Right renal pelvis (tissue), 4 donors: ENCODE measurements around the gene AMY1C. TPM values are rescaled to one million over a fixed set of nuclear protein-coding genes. Genes with fewer than 3 reads are reported as not detected.
"Not testable (repeated sequence)": the region's sequence is repeated elsewhere in the genome, so short reads cannot be mapped to it uniquely, and the experiment has no call there.

Source experiments
- DNase-seq, 4 donors: peaks; one replicate each; pipeline ENCODE4 v3.0.0-alpha.2; 2013; ENCODE audit warnings: low read depth in 4 of 4, low spot score in 3 of 4, missing footprints in 1 of 4
- polyA plus RNA-seq, 4 donors: library from polyadenylated mRNA; unstranded; fragments of 120-200 nt; gene quantifications; one replicate each; pipeline ENCODE4 v1.2.1, GENCODE V29; 2013; ENCODE audit not compliant: insufficient read length in 4 of 4

Gene AMY1C
- not detected for polyA plus RNA-seq

DNA sequence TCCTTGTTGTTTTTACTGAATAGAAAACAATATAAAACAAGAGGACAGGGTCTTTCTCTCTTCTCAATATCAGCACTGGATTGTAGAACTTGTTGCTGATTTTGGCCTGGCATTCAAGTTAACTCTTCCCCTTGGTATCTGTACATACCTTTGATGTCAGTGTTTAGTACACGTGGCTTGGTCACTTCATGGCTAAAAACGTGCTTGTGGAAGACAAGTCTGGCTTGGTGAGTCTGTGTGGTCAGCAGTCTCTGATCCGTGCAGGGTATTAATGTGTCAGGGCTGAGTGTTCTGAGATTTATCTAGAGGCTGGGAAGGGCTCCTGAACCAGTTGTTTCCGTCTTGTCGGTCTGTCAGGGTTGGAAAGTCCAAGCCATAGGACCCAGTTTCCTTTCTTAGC is at the start of gene AMY1C:
TSS of gene AMY1C (plus strand) at position 301 of the 400 bp plus-strand sequence. CDS start 572 bp downstream, outside the sequence.
- DNase-seq = not testable (repeated sequence)

DNA sequence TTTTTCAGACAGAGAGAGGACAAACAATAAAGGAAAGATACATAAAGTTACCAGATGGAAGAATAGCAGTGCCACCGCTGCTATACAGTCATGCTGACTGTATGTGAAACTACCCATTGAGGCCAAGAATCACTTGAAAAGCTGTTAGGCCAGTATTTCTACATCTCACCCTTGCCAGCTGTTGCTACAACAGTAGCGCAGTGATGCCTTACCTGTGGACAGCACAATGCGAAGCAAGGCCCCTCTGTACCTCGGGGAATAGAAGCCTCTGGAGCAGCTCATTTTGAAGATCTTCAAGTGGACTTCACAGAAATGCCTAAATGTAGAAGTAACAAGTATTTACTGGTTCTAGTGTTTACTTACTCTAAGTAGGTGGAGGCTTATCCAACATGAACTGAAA is 49.0 kb upstream of the AMY1C start:
- not testable (repeated sequence) for DNase-seq

DNA sequence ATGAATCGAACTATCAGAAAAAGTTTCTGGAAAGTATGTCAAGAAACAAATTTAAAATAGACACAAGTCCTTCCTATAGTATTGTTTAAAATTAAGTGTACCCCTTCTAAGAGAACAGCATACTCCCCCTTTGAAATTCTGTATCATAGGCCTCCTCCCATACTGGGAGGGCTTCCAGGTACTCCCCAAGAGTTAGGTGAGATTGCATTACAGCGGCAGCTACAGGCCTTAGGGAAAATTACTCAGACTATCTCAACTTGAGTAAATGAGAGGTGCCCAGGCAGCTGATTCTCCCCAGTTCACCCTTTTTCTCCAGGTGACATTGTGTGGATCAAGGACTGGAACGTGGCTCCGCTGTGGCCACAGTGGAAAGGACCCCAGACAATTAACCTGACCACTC is 48.4 kb upstream of the AMY1C start:
- DNase-seq = not testable (repeated sequence)

DNA sequence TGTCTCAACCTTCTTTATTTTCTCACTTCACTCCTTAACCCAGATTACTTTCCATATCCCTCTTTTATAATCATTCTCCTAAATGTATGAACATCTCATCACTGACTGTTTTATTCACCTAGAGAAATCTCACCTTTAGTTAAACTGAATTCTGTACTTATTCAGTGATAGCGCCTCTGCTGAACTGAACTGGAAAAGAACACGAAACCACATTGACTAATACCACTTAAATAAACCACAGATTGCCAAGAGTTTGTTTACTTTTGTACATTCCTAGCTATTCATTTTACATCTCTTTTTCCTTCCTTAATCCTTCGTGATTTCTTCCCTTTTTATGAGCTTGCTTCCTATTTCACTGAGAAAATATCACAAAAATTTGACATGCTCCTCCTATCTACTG is 42.0 kb upstream of the AMY1C start:
- not testable (repeated sequence) for DNase-seq

DNA sequence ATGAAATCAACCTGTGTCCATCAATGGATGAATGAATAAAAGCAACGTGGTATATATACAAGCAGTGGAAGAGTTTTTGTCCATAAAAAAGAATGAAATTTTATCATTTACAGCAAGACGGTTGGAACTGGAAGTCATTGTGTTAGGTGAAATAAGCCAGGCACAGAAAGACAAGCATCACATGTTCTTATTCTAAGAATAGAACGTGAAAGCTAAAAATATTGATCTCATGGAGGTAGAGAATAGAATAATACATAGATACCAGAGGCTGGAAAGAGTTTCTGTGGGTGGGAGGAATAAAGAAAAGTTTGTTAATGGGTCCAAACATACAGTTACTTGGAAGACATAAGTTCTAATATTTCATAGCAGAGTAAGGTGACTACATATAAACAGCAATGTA is 39.3 kb upstream of the AMY1C start:
- DNase-seq = not testable (repeated sequence)

DNA sequence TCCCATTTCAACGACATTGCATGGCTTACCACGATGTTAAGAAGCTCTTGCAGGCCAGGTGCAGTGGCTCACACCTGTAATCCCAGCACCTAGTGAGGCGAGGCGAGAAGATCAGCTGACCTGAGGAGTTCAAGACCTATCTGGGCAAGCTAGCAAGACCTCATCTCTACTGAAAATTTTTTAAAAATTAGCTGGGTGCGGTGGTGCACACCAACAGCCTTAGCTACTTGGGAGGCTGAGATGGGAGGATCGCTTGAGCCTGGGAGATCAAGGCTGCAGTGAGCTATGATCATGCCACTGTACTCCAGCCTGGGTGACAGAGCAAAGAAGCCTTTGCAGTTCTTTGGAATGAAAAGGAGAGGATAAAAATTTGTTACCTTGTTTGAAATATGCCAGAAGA is 32.3 kb upstream of the AMY1C start:
- not testable (repeated sequence) for DNase-seq

DNA sequence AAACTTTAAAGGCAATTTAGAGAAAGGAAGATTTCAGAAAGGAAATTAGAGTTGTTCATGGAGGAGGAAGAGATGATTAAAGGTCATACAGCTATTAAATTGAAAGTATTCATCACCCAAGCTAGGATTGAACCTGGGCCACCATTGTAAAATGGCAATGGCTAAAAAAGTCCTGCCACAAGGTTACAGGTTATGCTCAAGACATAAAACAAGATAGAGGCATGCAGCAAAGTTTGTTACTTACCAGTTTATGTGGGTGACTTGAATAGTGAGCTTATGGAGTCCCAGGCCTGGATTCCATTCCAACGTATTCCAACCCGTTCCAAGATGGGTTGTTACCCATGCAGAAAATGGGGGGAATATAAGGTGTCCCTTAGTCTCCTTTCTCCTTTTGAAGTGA is 28.2 kb upstream of the AMY1C start:
- not testable (repeated sequence) for DNase-seq

DNA sequence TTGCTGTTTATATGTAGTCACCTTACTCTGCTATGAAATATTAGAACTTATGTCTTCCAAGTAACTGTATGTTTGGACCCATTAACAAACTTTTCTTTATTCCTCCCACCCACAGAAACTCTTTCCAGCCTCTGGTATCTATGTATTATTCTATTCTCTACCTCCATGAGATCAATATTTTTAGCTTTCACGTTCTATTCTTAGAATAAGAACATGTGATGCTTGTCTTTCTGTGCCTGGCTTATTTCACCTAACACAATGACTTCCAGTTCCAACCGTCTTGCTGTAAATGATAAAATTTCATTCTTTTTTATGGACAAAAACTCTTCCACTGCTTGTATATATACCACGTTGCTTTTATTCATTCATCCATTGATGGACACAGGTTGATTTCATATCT is 14.4 kb upstream of the AMY1C start:
- not testable (repeated sequence) for DNase-seq

DNA sequence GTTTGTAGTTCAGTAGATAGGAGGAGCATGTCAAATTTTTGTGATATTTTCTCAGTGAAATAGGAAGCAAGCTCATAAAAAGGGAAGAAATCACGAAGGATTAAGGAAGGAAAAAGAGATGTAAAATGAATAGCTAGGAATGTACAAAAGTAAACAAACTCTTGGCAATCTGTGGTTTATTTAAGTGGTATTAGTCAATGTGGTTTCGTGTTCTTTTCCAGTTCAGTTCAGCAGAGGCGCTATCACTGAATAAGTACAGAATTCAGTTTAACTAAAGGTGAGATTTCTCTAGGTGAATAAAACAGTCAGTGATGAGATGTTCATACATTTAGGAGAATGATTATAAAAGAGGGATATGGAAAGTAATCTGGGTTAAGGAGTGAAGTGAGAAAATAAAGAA is 11.7 kb upstream of the AMY1C start:
- DNase-seq = not testable (repeated sequence)

DNA sequence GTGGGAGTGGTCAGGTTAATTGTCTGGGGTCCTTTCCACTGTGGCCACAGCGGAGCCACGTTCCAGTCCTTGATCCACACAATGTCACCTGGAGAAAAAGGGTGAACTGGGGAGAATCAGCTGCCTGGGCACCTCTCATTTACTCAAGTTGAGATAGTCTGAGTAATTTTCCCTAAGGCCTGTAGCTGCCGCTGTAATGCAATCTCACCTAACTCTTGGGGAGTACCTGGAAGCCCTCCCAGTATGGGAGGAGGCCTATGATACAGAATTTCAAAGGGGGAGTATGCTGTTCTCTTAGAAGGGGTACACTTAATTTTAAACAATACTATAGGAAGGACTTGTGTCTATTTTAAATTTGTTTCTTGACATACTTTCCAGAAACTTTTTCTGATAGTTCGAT is 5.2 kb upstream of the AMY1C start:
- not testable (repeated sequence) for DNase-seq

DNA sequence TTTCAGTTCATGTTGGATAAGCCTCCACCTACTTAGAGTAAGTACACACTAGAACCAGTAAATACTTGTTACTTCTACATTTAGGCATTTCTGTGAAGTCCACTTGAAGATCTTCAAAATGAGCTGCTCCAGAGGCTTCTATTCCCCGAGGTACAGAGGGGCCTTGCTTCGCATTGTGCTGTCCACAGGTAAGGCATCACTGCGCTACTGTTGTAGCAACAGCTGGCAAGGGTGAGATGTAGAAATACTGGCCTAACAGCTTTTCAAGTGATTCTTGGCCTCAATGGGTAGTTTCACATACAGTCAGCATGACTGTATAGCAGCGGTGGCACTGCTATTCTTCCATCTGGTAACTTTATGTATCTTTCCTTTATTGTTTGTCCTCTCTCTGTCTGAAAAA is 4.7 kb upstream of the AMY1C start:
- DNase-seq = not testable (repeated sequence)

DNA sequence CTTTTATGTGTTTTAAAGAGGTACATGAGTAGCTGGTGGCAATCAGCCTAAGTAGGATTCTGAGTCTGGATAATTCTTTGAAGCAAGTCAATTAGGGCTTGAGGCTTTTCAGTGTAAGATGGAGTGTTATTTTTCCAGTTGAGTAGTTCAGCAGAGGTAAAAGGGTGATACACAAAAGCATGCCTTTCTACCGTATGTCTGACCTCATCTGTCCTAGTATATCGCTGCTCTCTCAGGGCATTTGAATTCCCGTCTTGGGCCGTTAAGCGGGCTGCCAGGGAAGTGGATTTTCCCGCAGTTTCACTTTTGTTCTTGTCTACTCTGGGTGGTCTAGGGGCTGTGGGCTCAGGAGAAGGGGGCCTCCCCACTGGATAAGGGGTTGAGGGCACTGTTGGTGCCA is 1.4 kb upstream of the AMY1C start:
- DNase-seq = not testable (repeated sequence)

DNA sequence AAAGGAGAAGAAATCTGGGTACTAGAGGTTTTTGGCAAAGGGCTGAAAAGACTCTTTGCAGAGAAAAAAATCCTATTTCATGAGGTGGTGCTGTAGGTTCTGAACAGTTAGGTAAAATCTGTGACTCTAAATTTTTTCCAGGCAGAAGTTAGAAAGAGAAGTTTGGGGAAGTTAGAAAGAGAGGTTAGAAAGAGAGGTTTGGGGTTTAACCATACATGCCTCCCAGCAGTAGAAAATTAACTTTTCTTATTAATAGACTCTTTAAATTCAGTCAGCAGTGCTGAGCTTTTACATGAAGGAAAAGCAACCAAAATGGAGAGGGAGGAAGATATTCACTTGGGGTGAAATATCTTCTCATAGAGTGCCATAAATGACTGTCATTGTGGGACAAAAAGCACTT is 12.2 kb downstream of the AMY1C start:
- no peak for DNase-seq

DNA sequence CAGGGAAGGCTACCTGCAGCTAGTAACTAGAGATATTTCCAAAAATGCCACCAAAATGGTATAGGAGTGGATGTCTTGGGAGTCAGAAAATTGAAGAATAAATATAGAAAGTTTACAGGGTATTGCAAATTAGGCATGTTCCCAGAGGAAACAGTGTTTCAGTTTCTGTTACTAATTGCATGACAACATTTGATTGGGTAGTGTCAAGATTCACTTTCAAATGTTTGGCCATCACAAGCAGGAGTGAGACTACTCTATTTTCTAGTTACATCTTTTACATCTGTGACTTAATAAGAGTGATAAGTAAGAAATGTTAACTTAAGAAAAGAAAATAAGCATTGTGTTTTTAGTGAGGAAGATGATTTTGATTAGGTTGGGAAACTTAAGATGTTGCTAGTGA is 30.2 kb downstream of the AMY1C start:
- no peak for DNase-seq

DNA sequence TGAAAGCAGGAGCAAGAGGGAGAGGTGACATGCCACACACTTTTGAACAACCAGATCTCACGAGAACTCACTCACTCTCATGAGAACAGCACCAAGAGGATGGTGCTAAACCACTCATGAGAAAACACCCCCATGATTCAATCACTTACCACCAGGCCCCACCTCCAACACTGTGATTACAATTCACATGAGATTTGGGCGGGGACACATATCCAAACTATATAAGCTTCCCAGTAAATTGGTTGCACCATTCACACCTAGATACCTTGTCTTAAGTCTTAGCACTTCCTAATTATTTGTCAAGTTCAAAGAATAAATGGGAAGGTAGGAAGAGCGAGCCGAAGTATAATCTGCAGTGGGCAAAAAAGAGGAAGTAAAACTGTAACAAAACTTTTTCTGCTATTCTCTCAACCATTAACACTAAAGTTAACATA is 34.3 kb downstream of the AMY1C start:
- DNase-seq = no peak

DNA sequence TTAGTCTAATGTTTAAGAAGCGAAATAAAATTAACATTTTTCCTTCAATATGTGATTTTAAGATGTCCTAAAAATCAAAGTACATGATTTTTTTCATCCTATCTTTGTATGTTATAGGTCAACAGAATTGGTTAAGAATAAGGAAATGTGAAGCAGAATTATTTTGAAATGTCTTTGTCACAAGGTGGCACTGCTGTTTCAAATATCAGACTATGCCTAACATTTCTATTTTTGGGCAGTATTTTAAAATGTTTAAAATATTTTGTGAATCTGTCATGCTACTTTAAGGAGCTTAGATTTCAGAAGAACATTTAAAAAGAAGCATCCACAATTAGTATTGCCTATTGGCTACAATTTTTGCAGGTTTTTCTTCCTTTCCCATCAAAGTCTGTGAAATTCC is 38.7 kb downstream of the AMY1C start:
- no peak for DNase-seq

DNA sequence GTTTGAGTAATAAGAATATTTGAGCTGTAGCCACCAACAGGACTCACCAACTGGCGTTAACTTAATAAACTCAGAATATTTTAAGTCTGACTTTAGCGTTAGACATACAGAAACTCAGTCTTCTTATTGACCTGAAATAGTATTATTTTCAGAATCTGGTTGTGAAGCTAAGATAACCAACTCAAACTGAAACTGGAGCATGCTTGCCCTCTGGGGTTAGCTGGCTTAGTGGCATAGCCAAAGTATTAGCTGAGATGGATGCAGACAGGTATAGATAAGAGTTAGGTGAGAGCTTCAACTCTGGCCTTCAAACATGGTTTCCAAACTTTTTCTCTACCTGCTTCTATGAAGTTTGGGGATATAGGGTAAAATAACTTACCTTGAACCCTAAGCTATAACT is 40.5 kb downstream of the AMY1C start:
- no peak for DNase-seq

Other genes starting within 250 kb of the AMY1C start
- gene RNPC3, start 224.2 kb upstream of the AMY1C start, polyA plus RNA-seq = 10 to 100 TPM; 37.8 to 56.9 (median 46.7) TPM
- gene AMY2B, start 178.3 kb upstream of the AMY1C start, polyA plus RNA-seq = 10 to 100 TPM; 25.6 to 49.2 (median 30.4) TPM
- gene AMY2A, start 132.5 kb upstream of the AMY1C start, polyA plus RNA-seq = under 1 TPM in 2 of 4 donors, not detected in 2; 0.15 to 0.22 TPM
- under 1 TPM in 1 of 4 donors, not detected in 3; 0.26 TPM for gene AMY1A, start 94.1 kb upstream of the AMY1C start, polyA plus RNA-seq
- under 1 TPM in 1 of 4 donors, not detected in 3; 0.42 TPM for gene AMY1B, start 53.7 kb upstream of the AMY1C start, polyA plus RNA-seq